Chondrocyte (in vitro differentiated cells): ENCODE measurements around the gene CAB39L. TPM values are rescaled to one million over a fixed set of nuclear protein-coding genes. Genes with fewer than 3 reads are reported as not detected.

ENCODE experiments used
- DNase-seq: peaks from one replicate; pipeline ENCODE4 v3.0.0; 2021; ENCODE audit warnings: mixed read lengths, low spot score
- H3K27ac Mint-ChIP-seq: one replicate; pipeline ENCODE4 v1.8.0; 2021; ENCODE audit warnings: mild to moderate bottlenecking, moderate library complexity, mixed read lengths; ENCODE audit not compliant: unreplicated experiment
- H3K27me3 Mint-ChIP-seq: 2 replicates; pipeline ENCODE4 v1.8.0; 2021; ENCODE audit warnings: low read depth, mixed read lengths
- H3K36me3 Mint-ChIP-seq: 2 replicates; pipeline ENCODE4 v1.8.0; 2021; ENCODE audit warnings: low read depth, mixed read lengths
- H3K4me1 Mint-ChIP-seq: 2 replicates; pipeline ENCODE4 v1.8.0; 2021; ENCODE audit warnings: low read depth, mild to moderate bottlenecking, mixed read lengths
- H3K4me3 Mint-ChIP-seq: one replicate; pipeline ENCODE4 v1.8.0; 2021; ENCODE audit warnings: mild to moderate bottlenecking, moderate library complexity, mixed read lengths; ENCODE audit not compliant: unreplicated experiment
- H3K9me3 Mint-ChIP-seq: 2 replicates; pipeline ENCODE4 v1.8.0; 2021; ENCODE audit warnings: low read depth, mixed read lengths
- CTCF ChIP-seq: fragments of 200-600 bp; sonication (generic); IDR thresholded peaks from 2 replicates; pipeline ENCODE4 v1.5.0; 2021; ENCODE audit warnings: antibody characterized with exemption, mild to moderate bottlenecking, moderate library complexity
- total RNA-seq: library from RNA; stranded (reverse); gene quantifications from 3 replicates; pipeline ENCODE4 v1.2.1, GENCODE V29; 2021

The CAB39L gene
- total RNA-seq, 1 donor from 2014 or later, result 6.0 TPM

GRCh38 chr13:49410477-49410876 lies 33.4 kb downstream of the CAB39L start:
- H3K27me3 Mint-ChIP-seq, result no peaks in the 10 kb centered on the region
- TF ChIP-seq CTCF, result no peak
- H3K9me3 Mint-ChIP-seq, result peaks cover 5% of the 10 kb centered on the region
- H3K4me1 Mint-ChIP-seq, result peaks cover 11% of the 10 kb centered on the region
- DNase-seq, result no peak
- H3K36me3 Mint-ChIP-seq, result no peaks in the 10 kb centered on the region
- H3K4me3 Mint-ChIP-seq, result no peak overlapping the region
- H3K27ac Mint-ChIP-seq, result no peak overlapping the region

DNA sequence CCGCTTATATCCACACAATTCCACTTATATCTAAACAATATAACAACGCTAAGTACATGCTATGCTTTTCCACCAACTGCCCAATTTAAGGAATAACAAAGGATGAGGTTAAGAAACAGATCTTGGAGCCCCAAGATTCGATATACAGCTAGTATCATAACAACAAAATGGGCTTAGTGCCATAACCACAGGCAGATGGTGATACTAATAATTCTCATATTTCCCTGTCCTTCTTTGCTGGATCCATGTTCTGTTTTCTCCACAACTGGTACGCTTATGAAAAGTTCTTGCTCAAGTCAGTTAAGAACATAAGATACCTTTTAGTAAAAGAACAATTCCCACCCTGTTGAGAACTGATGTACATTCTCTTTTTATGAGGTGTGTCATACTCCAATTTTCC lies 33.9 kb downstream of the CAB39L start:
- TF ChIP-seq CTCF, result no peak
- Mint-ChIP-seq H3K4me3 (no peak overlapping the region), H3K9me3 (peaks cover 9% of the 10 kb centered on the region), H3K27ac (no peak overlapping the region), H3K4me1 (peaks cover 11% of the 10 kb centered on the region), H3K27me3 (no peaks in the 10 kb centered on the region), H3K36me3 (peaks cover under 1% of the 10 kb centered on the region)
- no peak for DNase-seq

GRCh38 chr13:49409008-49409407 lies 34.9 kb downstream of the CAB39L start:
- H3K4me1 Mint-ChIP-seq, result peaks cover 11% of the 10 kb centered on the region
- no peak overlapping the region for H3K4me3 Mint-ChIP-seq
- no peak for DNase-seq
- H3K9me3 Mint-ChIP-seq, result peaks cover 19% of the 10 kb centered on the region
- TF ChIP-seq CTCF, result no peak
- H3K27me3 Mint-ChIP-seq, result no peaks in the 10 kb centered on the region
- no peak overlapping the region for H3K27ac Mint-ChIP-seq
- H3K36me3 Mint-ChIP-seq, result peaks cover 9% of the 10 kb centered on the region

GRCh38 chr13:49407936-49408335 lies 35.9 kb downstream of the CAB39L start:
- Mint-ChIP-seq H3K27ac (no peak overlapping the region), H3K27me3 (no peaks in the 10 kb centered on the region), H3K9me3 (peaks cover 20% of the 10 kb centered on the region), H3K4me1 (peaks cover 10% of the 10 kb centered on the region), H3K36me3 (peaks cover 9% of the 10 kb centered on the region), H3K4me3 (no peak overlapping the region)
- DNase-seq, result no peak
- TF ChIP-seq CTCF, result no peak

- TF ChIP-seq CTCF, result no peak
- peaks cover 20% of the 10 kb centered on the region for H3K9me3 Mint-ChIP-seq
- no peak overlapping the region for H3K27ac Mint-ChIP-seq
- no peaks in the 10 kb centered on the region for H3K27me3 Mint-ChIP-seq
- no peak for DNase-seq
- peaks cover 9% of the 10 kb centered on the region for H3K36me3 Mint-ChIP-seq
- no peak overlapping the region for H3K4me3 Mint-ChIP-seq
- peaks cover 10% of the 10 kb centered on the region for H3K4me1 Mint-ChIP-seq
Observed at GRCh38 chr13:49407068-49407467, 36.8 kb downstream of the CAB39L start.
